Esophagus squamous epithelium (tissue), 5 donors: Measurements from ENCODE around the gene YTHDC1. TPM values are rescaled to one million over a fixed set of nuclear protein-coding genes. Genes with fewer than 3 reads are reported as not detected.

Experiments
- DNase-seq: peaks from one replicate; lab custom pipeline; 2025; lab: John Stamatoyannopoulos, UW
- H3K27ac ChIP-seq, 4 donors: fragments of 200-600 bp; sonication (generic); one replicate each; pipeline ENCODE4 v1.5.1; 2016 to 2019; ENCODE audit warnings: mild to moderate bottlenecking in 1 of 4
- H3K27me3 ChIP-seq, 4 donors: fragments of 200-600 bp; sonication (generic); 1 replicate in 3 of 4; 2 replicates in 1 of 4; pipeline versions ENCODE4 v1.5.1 to v1.6.0; 2017 to 2021; ENCODE audit warnings: antibody characterized with exemption in 1 of 4
- H3K36me3 ChIP-seq, 3 donors: fragments of 200-600 bp; sonication (generic); one replicate each; pipeline ENCODE4 v1.5.1; 2016 to 2019
- H3K4me1 ChIP-seq, 3 donors: fragments of 200-600 bp; sonication (generic); one replicate each; pipeline ENCODE4 v1.5.1; 2017 to 2019
- H3K4me3 ChIP-seq, 4 donors: fragments of 200-600 bp; sonication (generic); 1 replicate in 3 of 4; 2 replicates in 1 of 4; pipeline ENCODE4 v1.5.1; 2016 to 2019; ENCODE audit warnings: mild to moderate bottlenecking in 2 of 4, moderate library complexity in 1 of 4
- H3K9me3 ChIP-seq, 3 donors: fragments of 200-600 bp; sonication (generic); one replicate each; pipeline ENCODE4 v1.5.1; 2016 to 2019
- CTCF ChIP-seq, 6 experiments: fragments of 450-650 bp in 4 of 6; fragments of 200-600 bp in 2 of 6; sonication (generic) in 2 of 6; IDR thresholded peaks; one replicate each; pipeline ENCODE4 v1.5.1; 2016 to 2019; ENCODE audit warnings: antibody characterized with exemption in 6 of 6, mild to moderate bottlenecking in 4 of 6, moderate library complexity in 4 of 6
- POLR2A ChIP-seq, 4 donors: fragments of 450-650 bp; IDR thresholded peaks; one replicate each; pipeline ENCODE4 v1.6.1; 2017; ENCODE audit warnings: antibody characterized with exemption in 4 of 4, mild to moderate bottlenecking in 4 of 4, moderate library complexity in 3 of 4
- WGBS, 2 donors: methylation state at CpG; one replicate each; pipeline ENCODE4 v1.1.5; 2018; 5-methylcytosine and 5-hydroxymethylcytosine counted together
- intact Hi-C: fragments of 100-400 bp; cut with DNase I; formaldehyde crosslinking; loops from one replicate; pipeline ENCODE4 v1.15.0; 2022
- total RNA-seq, 4 donors: library from RNA; depleted of rRNA; stranded (reverse); fragments of >200 nt; gene quantifications; one replicate each; pipeline ENCODE4 v1.1.0, GENCODE V29; 2016
- donor health status: DM: yes; HTN: yes; CAD: no.

Gene YTHDC1
- total RNA-seq, 4 donors from 2014 or later: 36.1 to 79.9 (median 50.7) TPM

- WGBS, 2 donors: 78 to 81% methylated on average over 1 of the region's 1 CpG
- no peaks in the 10 kb centered on the region for H3K4me1 ChIP-seq
- intact Hi-C loops: no loop called here
- no peak for DNase-seq
- H3K4me3 ChIP-seq: no peak overlapping the region
- no peaks in the 10 kb centered on the region for H3K27me3 ChIP-seq
- H3K9me3 ChIP-seq: no peaks in the 10 kb centered on the region
- TF ChIP-seq CTCF (IDR thresholded peaks at IDR 0.05) (no peak), POLR2A (IDR thresholded peaks at IDR 0.05) (no peak)
- peaks cover 7 to 97% (median 39%) of the 10 kb centered on the region in 3 donors for H3K36me3 ChIP-seq
- H3K27ac ChIP-seq: no peak overlapping the region
Observed at GRCh38 chr4:68319040-68319439, 30.9 kb downstream of the YTHDC1 start.

- TF ChIP-seq CTCF (IDR thresholded peaks at IDR 0.05) (no peak), POLR2A (IDR thresholded peaks at IDR 0.05) (no peak)
- Histone ChIP-seq H3K36me3 (peaks cover 0 to 97% (median 36%) of the 10 kb centered on the region in 3 donors), H3K27ac (no peak overlapping the region), H3K4me1 (no peaks in the 10 kb centered on the region), H3K9me3 (no peaks in the 10 kb centered on the region), H3K27me3 (no peaks in the 10 kb centered on the region), H3K4me3 (no peak overlapping the region)
- intact Hi-C loops: no loop called here
- DNase-seq: no peak
- WGBS, 2 donors: 72 to 83% methylated on average over 5 of the region's 5 CpGs
Observed at GRCh38 chr4:68316193-68316969, 33.5 kb downstream of the YTHDC1 start.

- intact Hi-C loops: no loop called here
- Histone ChIP-seq H3K9me3 (no peaks in the 10 kb centered on the region), H3K4me1 (no peaks in the 10 kb centered on the region), H3K27ac (no peak overlapping the region), H3K4me3 (no peak overlapping the region), H3K36me3 (peaks cover 0 to 51% (median 19%) of the 10 kb centered on the region in 3 donors), H3K27me3 (no peaks in the 10 kb centered on the region)
- no peak for DNase-seq
- no peak for TF ChIP-seq POLR2A (IDR thresholded peaks at IDR 0.05)
- no peak for TF ChIP-seq CTCF (IDR thresholded peaks at IDR 0.05)
- 72 to 78% methylated on average over 3 of the region's 3 CpGs for WGBS, 2 donors
Observed at GRCh38 chr4:68310651-68311247, 39.1 kb downstream of the YTHDC1 start.

GRCh38 chr4:68304731-68305130, 45.2 kb downstream of the YTHDC1 start:
- TF ChIP-seq CTCF (IDR thresholded peaks at IDR 0.05): no peak
- Histone ChIP-seq H3K27me3 (no peaks in the 10 kb centered on the region), H3K9me3 (no peaks in the 10 kb centered on the region), H3K4me3 (no peak overlapping the region), H3K4me1 (no peaks in the 10 kb centered on the region), H3K36me3 (no peaks in the 10 kb centered on the region), H3K27ac (no peak overlapping the region)
- no peak for DNase-seq
- intact Hi-C loops: no loop called here
- 87 to 92% methylated on average over 9 of the region's 9 CpGs for WGBS, 2 donors
